HEK293T (cell line): ENCODE data around the gene PPP1R7.

Source experiments
- CTCF ChIA-PET: fragments of 350-600 bp; formaldehyde crosslinking; extraction: SDS; loops from one replicate; lab custom pipeline; 2021; ENCODE audit warnings: antibody characterized with exemption, inconsistent platforms; lab: Yijun Ruan, JAX
- POLR2A ChIA-PET: fragments of 350-600 bp; formaldehyde crosslinking; extraction: SDS; loops from one replicate; lab custom pipeline; 2020; ENCODE audit warnings: antibody characterized with exemption, inconsistent platforms; lab: Yijun Ruan, JAX
- DNase-seq: peaks from one replicate; pipeline ENCODE4 v3.0.0; 2012; ENCODE audit warnings: mixed read lengths; ENCODE audit errors: extremely low spot score
- ARNT ChIP-seq: fragments of 450-650 bp; IDR thresholded peaks from 2 replicates; pipeline ENCODE4 v1.6.1; 2017; ENCODE audit warnings: mild to moderate bottlenecking
- BHLHE40 ChIP-seq: fragments of 450-650 bp; IDR thresholded peaks from 2 replicates; pipeline ENCODE4 v1.6.1; 2016; ENCODE audit warnings: mild to moderate bottlenecking, moderate library complexity, borderline replicate concordance
- CTBP1 ChIP-seq: fragments of 450-650 bp; IDR thresholded peaks from 2 replicates; pipeline ENCODE4 v1.6.1; 2016; ENCODE audit warnings: borderline replicate concordance
- ELF4 ChIP-seq: fragments of 450-650 bp; IDR thresholded peaks from 2 replicates; pipeline ENCODE4 v1.6.1; 2017; ENCODE audit warnings: antibody characterized with exemption
- FOXA1 ChIP-seq: fragments of 450-650 bp; IDR thresholded peaks from 2 replicates; pipeline ENCODE4 v1.6.1; 2016; ENCODE audit warnings: mild to moderate bottlenecking
- FOXK2 ChIP-seq: fragments of 450-650 bp; IDR thresholded peaks from 2 replicates; pipeline ENCODE4 v1.6.1; 2016; ENCODE audit warnings: mild to moderate bottlenecking
- FOXM1 ChIP-seq: fragments of 450-650 bp; IDR thresholded peaks from 2 replicates; pipeline ENCODE4 v1.6.1; 2017; ENCODE audit warnings: mild to moderate bottlenecking, borderline replicate concordance
- HDGF ChIP-seq: fragments of 450-650 bp; IDR thresholded peaks from 2 replicates; pipeline ENCODE4 v1.6.1; 2017; ENCODE audit warnings: antibody characterized with exemption, borderline replicate concordance
- L3MBTL2 ChIP-seq: fragments of 450-650 bp; conservative IDR thresholded peaks from 2 replicates; pipeline ENCODE4 v1.6.1; 2016; ENCODE audit warnings: mild to moderate bottlenecking
- LEF1 ChIP-seq: fragments of 450-650 bp; IDR thresholded peaks from 2 replicates; pipeline ENCODE4 v1.6.1; 2017; ENCODE audit warnings: mild to moderate bottlenecking, borderline replicate concordance
- NFRKB ChIP-seq: fragments of 450-650 bp; IDR thresholded peaks from 2 replicates; pipeline ENCODE4 v1.6.1; 2016; ENCODE audit warnings: mild to moderate bottlenecking, moderate library complexity
- PKNOX1 ChIP-seq: fragments of 450-650 bp; IDR thresholded peaks from 2 replicates; pipeline ENCODE4 v1.6.1; 2016
- SP1 ChIP-seq: fragments of 450-650 bp; IDR thresholded peaks from 2 replicates; pipeline ENCODE4 v1.6.1; 2017
- SUZ12 ChIP-seq: fragments of 450-650 bp; IDR thresholded peaks from 2 replicates; pipeline ENCODE4 v1.6.1; 2016; ENCODE audit warnings: mild to moderate bottlenecking
- TARDBP ChIP-seq: fragments of 450-650 bp; IDR thresholded peaks from 2 replicates; pipeline ENCODE4 v1.6.1; 2016
- ZNF384 ChIP-seq: fragments of 450-650 bp; IDR thresholded peaks from 2 replicates; pipeline ENCODE4 v1.6.1; 2016

The PPP1R7 gene

GRCh38 chr2:241111440-241111805 is 38.8 kb upstream of the PPP1R7 start:
- ChIA-PET CTCF (no interaction called here), POLR2A (interaction anchor here (1.7 kb wide), 1 partner anchor 9 kb away, joined by 6 read pairs; the partner anchor contains the start of gene MTERF4)
- TF ChIP-seq SP1 (no peak), FOXK2 (no peak), SUZ12 (no peak), PKNOX1 (no peak), ZNF384 (no peak), CTBP1 (no peak)
- no peak for DNase-seq

GRCh38 chr2:241112046-241112445 is 38.2 kb upstream of the PPP1R7 start:
- ChIA-PET CTCF (no interaction called here), POLR2A (no interaction called here)
- TF ChIP-seq HDGF (no peak), FOXM1 (no peak), NFRKB (no peak), CTBP1 (no peak), SP1 (no peak), FOXK2 (no peak), TARDBP (no peak), L3MBTL2 (no peak), BHLHE40 (no peak), FOXA1 (no peak), PKNOX1 (no peak), LEF1 (no peak), ARNT (no peak), ZNF384 (no peak), ELF4 (no peak), SUZ12 (no peak)
- no peak for DNase-seq

- CTCF ChIA-PET, result no interaction called here
- TF ChIP-seq SUZ12, result no peak
- TF ChIP-seq CTBP1, result no peak
- TF ChIP-seq TARDBP, result no peak
- TF ChIP-seq FOXA1, result no peak
- no peak for TF ChIP-seq ELF4
- no peak for TF ChIP-seq NFRKB
- no peak for TF ChIP-seq LEF1
- no peak for TF ChIP-seq ARNT
- no peak for TF ChIP-seq FOXK2
- no peak for TF ChIP-seq ZNF384
- no peak for TF ChIP-seq FOXM1
- TF ChIP-seq PKNOX1, result no peak
- no peak for TF ChIP-seq BHLHE40
- no peak for TF ChIP-seq SP1
- TF ChIP-seq HDGF, result no peak
- POLR2A ChIA-PET, result no interaction called here
- DNase-seq, result no peak
Measured at GRCh38 chr2:241112592-241112991, 37.7 kb upstream of the PPP1R7 start.

GRCh38 chr2:241114836-241115235 is 35.4 kb upstream of the PPP1R7 start:
- DNase-seq, result no peak
- no peak for TF ChIP-seq FOXM1
- no peak for TF ChIP-seq L3MBTL2
- TF ChIP-seq PKNOX1, result no peak
- no peak for TF ChIP-seq TARDBP
- no peak for TF ChIP-seq NFRKB
- no peak for TF ChIP-seq LEF1
- TF ChIP-seq CTBP1, result no peak
- TF ChIP-seq SUZ12, result no peak
- TF ChIP-seq ELF4, result no peak
- no peak for TF ChIP-seq ZNF384
- TF ChIP-seq BHLHE40, result no peak
- no peak for TF ChIP-seq FOXK2
- no peak for TF ChIP-seq SP1
- no peak for TF ChIP-seq FOXA1
- TF ChIP-seq ARNT, result no peak
- TF ChIP-seq HDGF, result no peak
- ChIA-PET POLR2A (no interaction called here), CTCF (no interaction called here)

GRCh38 chr2:241115361-241115760 is 34.9 kb upstream of the PPP1R7 start:
- DNase-seq, result no peak
- POLR2A ChIA-PET, result no interaction called here

More at GRCh38 chr2:241115361-241115760, 34.9 kb upstream of the PPP1R7 start:
- CTCF ChIA-PET, result no interaction called here
- TF ChIP-seq CTBP1, result no peak
- TF ChIP-seq L3MBTL2, result no peak
- TF ChIP-seq ELF4, result no peak
- TF ChIP-seq SUZ12, result no peak
- no peak for TF ChIP-seq HDGF
- TF ChIP-seq FOXK2, result no peak
- no peak for TF ChIP-seq BHLHE40
- no peak for TF ChIP-seq ARNT
- no peak for TF ChIP-seq ZNF384
- no peak for TF ChIP-seq LEF1
- TF ChIP-seq SP1, result no peak
- no peak for TF ChIP-seq PKNOX1
